DOHH2 (cell line): Measurements from ENCODE around the gene ADCY4.

Experiments
- EZH2phosphoT487 ChIP-seq: fragments of 200-600 bp; sonication (generic); IDR thresholded peaks from 2 replicates; pipeline ENCODE4 v1.6.1; 2017; ENCODE audit warnings: borderline replicate concordance, mild to moderate bottlenecking, antibody characterized with exemption, low read length, moderate library complexity, mixed read lengths
- TF ChIP-seq, protein P1 (sequence below): fragments of 200-600 bp; sonication (generic); IDR thresholded peaks from one replicate; pipeline ENCODE4 v1.5.1; 2014; ENCODE audit warnings: antibody characterized with exemption, mild to moderate bottlenecking, low read depth, low read length; ENCODE audit not compliant: poor library complexity, severe bottlenecking

DNA sequence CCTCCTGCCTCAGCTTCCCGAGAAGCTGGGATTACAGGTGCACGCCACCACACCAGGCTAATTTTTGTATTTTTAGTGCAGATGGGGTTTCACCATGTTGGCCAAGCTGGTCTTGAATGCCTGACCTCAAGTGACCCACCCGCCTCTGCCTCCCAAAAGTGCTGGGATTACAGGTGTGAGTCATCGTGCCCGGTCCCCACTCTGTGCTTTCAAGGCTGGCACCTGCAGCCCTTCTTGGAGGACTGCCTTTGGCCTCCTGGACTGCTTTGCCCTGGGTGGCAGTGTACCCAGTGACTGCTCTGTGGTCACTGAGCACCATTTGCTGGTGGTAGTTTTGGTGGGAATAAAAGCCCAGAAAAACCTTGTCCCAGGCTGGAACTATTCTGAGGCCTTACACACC, 47.9 kb downstream of the ADCY4 start:
- TF ChIP-seq, protein P1, sequence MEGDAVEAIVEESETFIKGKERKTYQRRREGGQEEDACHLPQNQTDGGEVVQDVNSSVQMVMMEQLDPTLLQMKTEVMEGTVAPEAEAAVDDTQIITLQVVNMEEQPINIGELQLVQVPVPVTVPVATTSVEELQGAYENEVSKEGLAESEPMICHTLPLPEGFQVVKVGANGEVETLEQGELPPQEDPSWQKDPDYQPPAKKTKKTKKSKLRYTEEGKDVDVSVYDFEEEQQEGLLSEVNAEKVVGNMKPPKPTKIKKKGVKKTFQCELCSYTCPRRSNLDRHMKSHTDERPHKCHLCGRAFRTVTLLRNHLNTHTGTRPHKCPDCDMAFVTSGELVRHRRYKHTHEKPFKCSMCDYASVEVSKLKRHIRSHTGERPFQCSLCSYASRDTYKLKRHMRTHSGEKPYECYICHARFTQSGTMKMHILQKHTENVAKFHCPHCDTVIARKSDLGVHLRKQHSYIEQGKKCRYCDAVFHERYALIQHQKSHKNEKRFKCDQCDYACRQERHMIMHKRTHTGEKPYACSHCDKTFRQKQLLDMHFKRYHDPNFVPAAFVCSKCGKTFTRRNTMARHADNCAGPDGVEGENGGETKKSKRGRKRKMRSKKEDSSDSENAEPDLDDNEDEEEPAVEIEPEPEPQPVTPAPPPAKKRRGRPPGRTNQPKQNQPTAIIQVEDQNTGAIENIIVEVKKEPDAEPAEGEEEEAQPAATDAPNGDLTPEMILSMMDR: no peak
- no peak for TF ChIP-seq EZH2phosphoT487
